GM21717 (cell line): ENCODE data around the gene SLC9A7.
"Not testable (repeated sequence)": the region's sequence is repeated elsewhere in the genome, so short reads cannot be mapped to it uniquely, and the experiment has no call there.

Source experiments
- ATAC-seq: cut with Tn5 transposase; IDR thresholded peaks from one replicate; pipeline ENCODE4 v1.9.1; 2021; ENCODE audit warnings: mild to moderate bottlenecking, moderate library complexity; ENCODE audit not compliant: unreplicated experiment

SLC9A7 gene

DNA sequence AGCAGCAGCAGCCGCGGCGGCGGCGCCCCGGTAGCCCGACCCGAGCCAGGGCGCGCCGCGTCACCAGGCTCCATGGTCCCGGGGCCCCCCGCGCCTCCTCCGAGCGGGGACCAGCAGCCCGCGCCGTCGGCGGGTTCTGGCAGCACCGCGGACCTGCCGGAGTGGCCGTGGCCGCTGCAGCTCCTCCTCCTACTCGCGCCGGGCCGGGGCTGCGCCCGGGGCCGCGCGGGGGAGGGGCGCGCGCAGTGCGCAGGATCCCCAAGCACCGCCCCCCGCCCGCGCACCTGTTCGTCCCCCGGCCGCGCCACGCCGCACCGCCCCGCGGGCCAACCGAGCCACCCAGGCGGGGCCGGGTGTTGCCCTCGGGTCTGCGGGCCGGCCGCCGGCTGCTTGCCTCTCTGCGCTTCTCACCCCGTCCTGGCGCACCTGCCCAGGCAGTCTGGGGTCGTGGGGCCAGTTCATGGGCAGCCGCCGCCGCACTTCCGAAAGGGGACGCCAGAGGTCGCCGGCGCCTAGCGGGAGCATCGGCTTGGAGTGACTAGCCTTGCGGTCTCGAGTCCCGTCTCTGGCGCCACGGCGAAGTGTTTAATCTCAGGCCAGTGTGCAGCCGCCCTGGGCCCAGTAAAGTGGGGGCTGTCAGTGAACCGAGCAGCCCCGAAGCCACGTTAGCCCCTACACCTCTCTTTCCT lies at the start of gene SLC9A7:
TSS of gene SLC9A7 (minus strand) at position 163 of the 689 bp plus-strand sequence. CDS start at position 74, 89 bp downstream.
- ATAC-seq = peak; percentile 58

GRCh38 chrX:46805270-46805669 lies 46.4 kb upstream of the SLC9A7 start:
- no peak for ATAC-seq

DNA sequence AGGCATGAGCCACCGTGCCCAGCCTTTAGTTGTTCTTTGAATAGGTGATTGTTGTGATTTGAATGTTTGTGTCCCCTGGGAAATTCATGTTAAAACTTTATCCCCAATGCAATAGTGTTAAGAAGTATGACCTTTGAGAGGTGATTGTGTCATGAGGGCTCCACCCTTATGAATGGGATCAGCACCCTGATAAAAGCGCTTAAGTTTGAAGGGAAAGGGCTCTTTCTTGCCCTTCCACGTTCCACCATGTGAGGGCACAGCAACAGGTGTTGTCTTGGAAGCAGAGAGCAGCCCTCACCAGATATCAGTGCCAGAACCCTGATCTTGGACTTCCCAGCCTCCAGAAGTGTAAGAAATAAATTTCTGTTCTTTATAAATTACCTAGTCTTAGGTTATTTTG lies 44.2 kb upstream of the SLC9A7 start:
- ATAC-seq = no peak

DNA sequence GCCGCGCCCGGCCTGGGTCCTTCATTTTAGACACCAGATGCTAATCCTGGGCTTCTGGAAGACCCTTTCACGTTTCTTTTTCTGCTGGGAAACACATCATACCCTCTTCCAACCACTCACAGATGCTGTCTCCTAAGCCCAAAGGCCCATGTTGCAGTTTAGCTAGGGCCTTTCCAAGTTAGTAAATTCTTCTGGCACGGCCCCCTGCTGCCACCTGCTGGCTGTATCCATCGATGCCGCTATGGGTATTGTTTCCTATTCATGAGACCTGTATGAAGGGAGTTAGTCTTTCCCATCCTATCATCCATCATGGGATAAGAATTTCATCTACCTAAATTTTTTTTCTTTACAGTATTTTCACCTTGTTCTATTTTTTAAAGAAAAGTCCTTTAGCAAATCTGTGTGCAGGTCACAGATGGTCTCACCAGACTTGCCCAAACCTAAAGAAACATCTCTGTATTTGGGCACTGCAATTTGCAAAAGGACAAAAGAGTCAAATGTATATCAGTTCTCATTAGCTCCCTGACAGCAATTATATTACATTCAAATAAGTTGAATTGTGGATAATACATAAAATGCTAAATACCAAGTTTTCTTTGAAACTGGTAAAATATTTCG lies 37.8 kb upstream of the SLC9A7 start:
- ATAC-seq = no peak

- ATAC-seq = no peak
These were observed 34.6 kb upstream of the SLC9A7 start for GRCh38 chrX:46793386-46794143.

- no peak for ATAC-seq
These were observed 33.9 kb upstream of the SLC9A7 start for GRCh38 chrX:46792810-46793188.

GRCh38 chrX:46791927-46792809 lies 33.2 kb upstream of the SLC9A7 start:
- ATAC-seq = peak; percentile 52

GRCh38 chrX:46788902-46789301 lies 30.0 kb upstream of the SLC9A7 start:
- ATAC-seq = no peak

DNA sequence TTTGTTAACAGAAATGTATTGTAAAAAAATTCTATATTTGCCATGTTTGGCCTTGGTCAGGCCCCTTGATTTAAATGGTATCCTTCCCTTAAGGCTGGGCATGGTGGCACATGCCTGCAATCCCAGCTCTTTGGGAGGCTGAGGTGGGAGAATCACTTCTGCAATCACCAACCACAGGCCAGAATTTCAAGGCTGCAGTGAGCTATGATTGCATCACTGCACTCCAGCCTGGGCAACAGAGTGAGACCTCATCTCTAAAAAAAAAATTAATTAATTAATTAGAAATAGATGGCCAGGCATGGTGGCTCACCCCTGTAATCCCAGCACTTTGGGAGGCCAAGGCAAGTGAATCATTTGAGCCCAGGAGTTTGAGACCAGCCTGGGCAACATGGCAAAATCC lies 25.5 kb upstream of the SLC9A7 start:
- not testable (repeated sequence) for ATAC-seq

DNA sequence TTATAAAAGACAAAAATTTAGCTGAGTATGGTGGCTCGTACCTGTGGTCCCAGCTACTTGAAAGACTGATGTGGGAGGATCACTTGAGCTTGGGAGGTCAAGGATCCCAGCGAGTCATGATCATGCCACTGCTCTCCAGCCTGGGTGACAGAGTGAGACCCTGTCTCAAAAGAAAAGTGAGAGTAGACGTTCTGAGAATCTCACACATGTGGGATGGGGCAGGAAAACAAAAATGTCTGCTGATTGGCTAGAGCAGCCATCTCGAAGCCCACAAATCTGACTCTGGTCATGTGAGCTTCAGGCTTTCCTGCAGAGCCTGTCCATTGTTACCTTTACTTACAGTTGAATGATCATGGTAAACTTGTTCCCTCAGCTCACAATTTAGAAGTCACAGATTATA lies 23.1 kb upstream of the SLC9A7 start:
- ATAC-seq = no peak

DNA sequence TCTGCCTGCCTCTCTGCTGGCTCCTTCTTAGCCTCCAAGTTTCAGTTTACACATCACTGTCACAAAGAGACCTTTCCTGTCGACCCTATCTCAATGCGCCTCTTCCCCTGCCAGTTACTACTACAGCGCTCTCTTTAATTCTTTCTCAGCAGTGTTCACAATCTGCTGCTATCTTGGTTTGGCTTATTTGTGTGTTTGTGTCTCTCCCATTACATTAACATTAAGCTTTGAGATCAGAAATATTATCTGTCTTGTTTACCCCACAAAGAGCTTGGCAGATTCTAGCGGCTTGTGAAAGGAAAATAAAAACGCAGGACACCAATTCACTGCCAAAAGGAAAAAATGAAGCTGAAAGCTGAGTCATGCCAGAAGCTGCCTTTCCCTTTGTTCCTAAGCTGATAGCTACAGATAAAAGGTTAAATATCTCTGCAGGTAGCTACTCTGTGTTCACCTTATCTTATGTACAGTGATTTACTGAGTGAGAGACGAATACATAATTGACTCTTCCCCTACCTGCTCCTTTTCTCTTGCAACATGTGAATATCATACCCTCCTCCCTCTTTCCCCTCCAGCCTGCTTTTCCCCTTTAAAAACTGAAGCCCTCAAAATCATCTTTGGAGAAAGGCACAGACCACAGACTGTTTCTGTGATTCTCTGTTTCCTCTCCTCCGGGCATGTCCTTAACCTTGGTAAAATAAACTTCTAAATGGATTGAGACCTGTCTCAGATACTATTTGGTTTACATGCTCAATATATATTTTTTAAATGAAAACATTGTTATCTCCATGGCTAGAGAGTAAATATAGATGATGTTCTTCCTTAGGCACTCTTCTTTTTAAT lies 19.3 kb upstream of the SLC9A7 start:
- ATAC-seq = no peak

- ATAC-seq = no peak
These were observed 11.9 kb upstream of the SLC9A7 start for GRCh38 chrX:46770817-46771163.

GRCh38 chrX:46770000-46770816 lies 11.3 kb upstream of the SLC9A7 start:
- ATAC-seq = no peak

DNA sequence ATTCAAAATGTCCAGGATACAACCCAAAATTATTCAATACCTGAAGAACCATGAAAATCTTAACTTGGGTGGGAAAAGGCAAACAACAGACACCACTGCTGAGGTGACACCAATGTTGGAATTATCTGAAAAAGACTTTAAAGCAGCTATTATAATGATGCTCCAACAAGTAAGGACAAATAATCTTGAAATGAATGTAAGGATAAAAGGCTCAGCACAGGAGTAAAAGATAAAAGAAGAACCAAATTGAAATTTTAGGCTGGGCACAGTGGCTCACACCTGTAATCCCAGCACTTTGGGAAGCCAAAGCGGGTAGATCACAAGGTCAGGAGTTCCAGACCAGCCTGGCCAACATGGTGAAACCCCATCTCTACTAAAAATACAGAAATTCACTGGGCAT lies 4.0 kb upstream of the SLC9A7 start:
- ATAC-seq = no peak

- no peak for ATAC-seq
These were observed 692 bp upstream of the SLC9A7 start for GRCh38 chrX:46759645-46759974.

DNA sequence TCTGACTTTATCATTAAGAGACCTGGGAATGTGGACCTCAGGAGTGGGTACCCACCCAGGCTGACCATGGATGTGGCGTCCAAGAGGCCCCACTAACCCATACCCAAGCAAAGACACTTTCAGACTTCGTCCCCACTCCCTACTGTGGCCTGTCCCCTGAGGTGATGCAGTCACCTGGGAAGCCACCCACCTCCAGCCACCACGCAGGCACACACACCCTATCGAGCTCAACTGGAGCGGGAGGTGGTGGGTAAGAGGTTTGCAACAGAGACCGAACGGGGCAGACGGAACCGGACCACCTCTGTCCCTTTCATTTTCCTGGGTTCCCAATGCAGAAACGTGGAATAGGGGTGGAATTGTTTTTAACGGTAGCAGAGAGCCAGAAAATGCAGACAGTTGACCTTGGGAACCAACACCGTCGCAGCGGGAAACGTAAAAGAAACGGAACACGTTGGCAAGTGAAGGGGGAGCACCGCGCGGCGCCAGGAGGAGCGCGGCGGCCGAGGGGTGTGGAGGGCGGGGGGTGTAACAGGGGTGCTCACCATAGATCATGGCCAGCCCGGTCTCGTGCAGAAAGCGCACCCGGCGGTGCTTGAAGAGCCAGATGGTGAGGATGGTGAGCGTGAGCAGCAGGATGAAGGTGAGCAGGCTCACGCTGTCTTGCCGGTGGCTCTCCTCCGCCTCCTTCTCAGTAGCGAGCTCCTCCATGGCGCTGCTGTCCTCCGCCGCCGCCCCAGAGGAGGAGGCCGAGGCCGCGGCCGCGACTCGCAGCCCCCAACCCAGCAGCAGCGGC lies 559 bp downstream of the SLC9A7 start:
- ATAC-seq = peak; percentile 5

GRCh38 chrX:46757593-46757992 lies 1.3 kb downstream of the SLC9A7 start:
- no peak for ATAC-seq

DNA sequence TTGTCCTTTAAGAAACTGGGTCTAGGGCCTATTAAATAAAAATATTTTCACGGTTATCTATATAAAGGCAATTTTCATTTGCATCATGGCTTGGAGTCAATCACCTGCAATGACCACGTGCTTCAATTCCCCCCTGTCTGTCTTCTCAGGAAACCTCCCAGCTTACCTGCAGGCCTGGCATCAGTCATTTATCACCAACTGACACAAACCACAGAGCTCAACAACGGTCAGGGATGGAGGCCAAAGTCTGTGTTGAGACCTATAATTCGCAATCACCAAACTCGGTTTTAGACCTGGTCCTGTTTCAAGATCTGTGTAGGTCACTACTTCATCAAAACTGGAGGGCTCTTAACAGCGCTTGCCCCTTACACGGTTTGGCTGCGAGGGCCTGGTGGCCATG lies 1.9 kb downstream of the SLC9A7 start:
- no peak for ATAC-seq

GRCh38 chrX:46755671-46756070 lies 3.2 kb downstream of the SLC9A7 start:
- ATAC-seq = no peak
